DMS53 (cell line): ENCODE measurements around the gene CEP170.
"Not testable (repeated sequence)": the region's sequence is repeated elsewhere in the genome, so short reads cannot be mapped to it uniquely, and the experiment has no call there.

Experiments used
- DNase-seq: peaks from one replicate; lab custom pipeline; 2025; lab: John Stamatoyannopoulos, UW

The CEP170 gene

DNA sequence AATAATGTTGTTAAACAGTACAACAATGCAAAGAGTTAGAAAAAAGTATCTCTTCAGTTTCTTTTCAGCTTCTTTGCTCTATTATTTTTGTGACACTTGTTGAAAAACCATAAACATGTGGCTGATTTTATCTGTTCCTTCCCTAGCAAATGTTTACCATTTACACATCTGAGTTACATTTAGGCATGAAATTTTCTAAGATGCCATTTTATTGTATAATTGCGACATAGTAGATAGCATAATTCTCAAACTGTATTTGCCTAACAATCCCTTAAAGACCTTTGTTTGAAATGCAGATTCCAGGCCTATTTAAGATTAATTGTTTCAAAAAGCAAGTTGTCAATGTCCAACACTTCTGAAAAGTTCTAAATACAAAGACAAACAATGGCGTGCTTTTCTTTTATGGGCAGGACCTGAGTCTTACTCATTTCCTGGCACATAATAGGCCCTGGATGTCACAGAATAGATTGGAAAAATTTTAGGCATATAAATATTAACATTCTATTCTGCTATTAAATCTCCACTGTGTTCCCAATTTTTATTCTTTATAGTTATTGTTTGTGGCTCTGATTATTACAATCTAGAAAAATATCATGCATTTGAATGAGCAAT is 81.2 kb downstream of the CEP170 start:
- not testable (repeated sequence) for DNase-seq

DNA sequence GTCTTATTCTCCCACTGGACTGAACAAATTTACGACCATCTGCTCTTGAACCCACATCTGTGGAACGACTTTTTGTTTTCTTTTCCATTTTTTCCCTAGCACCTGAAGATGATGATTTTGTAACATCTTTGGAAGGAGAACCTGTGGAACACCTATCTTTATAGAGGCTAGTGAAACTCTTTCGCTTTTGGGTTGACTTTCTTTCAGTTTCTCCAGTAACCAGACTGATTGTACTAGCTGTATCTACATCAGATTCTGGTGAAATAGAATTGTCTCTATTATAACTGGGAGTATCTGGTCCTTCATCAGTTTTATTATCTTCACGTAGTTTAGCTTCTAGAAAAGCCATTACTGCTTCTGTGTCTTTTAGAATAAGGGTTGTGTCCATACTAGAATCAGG is 90.2 kb downstream of the CEP170 start:
- not testable (repeated sequence) for DNase-seq

DNA sequence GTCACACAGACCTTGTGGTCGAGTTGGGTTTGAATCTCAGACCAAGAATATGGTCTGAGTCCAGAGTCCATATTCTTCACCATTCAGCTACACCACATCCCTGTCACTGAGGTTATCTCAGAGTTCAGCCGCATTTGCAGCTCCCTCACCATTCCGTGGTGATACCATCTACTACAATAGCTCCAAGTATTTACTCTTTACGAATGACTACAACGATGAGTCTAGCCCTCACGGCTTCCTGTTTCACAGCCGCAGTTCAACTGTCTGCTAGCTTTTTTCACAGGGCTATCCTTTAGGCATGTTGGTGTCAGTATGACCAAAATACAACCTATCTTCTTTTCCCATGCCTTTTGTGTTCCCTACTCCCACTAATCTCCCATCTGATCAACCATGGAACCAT is 104.2 kb downstream of the CEP170 start:
- not testable (repeated sequence) for DNase-seq

DNA sequence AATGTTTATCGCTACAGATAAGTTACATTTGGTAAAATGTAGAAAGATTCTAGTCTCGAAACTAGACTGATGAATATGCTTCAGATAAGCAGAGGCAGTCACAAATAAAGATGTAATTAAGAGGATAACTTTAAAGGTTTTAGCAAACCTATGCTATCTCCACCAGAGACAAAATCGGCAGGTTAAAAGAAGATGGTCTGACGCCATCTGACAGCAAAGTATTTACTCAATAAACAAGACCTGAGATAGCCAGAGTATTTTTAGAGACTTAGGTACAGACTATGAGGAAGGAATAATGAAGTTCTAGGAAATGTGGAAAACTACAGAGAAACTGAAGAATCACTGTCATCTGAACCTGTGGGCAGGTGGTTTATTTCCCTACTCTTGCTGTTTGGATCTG is 106.0 kb downstream of the CEP170 start:
- DNase-seq, result not testable (repeated sequence)

DNA sequence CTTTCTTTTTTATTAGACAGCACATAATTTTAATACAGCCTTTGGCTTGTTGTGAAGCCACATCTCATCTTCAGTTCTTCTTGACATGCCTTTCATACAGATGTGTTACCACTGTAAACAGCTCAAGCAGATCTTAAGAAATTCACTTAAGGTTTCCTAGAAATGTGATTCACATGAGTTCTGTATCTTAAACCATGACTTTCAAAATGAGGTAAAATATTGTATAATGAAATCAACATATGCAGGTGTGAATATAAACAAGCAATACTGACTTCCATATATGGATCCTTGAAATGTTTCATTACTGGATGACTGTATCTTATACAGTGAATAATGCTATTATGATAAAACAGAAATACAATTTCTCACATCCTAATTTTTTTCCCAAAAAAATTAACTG is 107.7 kb downstream of the CEP170 start:
- DNase-seq, result not testable (repeated sequence)

DNA sequence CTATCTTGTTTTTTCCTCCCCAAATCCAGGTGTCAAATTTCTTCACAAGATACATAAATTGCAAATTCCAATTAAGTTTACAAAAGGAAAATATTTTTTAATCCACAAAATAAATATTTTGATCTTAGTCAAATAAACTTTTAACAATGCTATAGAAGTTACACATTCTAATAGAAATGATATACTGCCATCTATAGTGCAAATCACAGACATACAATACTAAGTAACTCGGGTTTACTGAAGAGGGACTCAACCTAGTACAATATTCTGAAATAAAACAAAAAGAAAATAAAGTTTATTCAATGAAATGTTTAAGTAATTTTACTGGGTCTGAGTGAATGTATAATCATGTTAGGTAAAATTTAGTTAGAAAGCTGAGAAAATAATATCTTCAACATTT is 114.6 kb downstream of the CEP170 start:
- peak; percentile 4 for DNase-seq

DNA sequence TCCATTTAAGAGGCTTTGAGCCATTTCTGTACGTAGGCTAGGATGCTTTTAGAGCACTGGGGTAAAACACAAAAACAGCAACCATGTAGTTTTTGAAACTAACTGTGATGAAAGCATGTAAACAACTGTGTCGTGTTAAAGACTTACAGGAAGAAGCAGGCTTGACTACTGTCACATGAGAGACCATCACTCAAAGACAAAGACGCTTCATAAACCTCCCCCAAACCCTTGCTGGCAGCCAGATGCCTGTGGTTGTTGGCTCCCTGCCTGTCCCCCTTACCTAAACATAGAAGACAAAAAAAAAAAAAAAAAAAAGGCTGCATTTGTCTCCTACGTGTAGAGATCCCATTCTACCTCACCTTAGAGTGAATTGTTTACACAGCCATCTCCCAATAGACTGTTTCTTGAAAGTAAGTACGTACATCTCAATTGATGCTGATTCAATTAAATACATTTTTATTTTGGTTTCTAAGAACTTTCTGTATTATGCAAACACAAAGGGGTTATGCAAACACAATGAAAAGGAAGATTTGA is 132.1 kb downstream of the CEP170 start:
- DNase-seq, result not testable (repeated sequence)

DNA sequence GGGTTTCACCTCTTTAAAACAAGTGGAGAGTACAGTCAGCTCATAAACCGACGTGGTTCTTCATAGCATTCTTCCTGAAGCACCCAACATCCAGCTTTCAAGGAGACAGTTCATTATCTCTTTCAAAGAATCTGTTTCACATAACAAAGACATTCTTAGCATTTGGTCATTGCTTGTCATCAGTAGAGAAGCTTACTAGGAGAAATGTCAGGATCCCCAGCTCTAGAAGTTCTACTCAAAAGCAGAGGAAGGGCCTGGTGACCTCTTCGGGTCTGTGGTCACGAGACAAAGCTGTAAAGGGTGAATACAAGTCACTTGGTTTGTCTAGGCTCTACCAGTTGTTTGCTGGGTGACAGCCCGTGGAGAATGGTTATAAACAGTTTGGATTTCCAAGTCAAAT is 133.1 kb downstream of the CEP170 start:
- not testable (repeated sequence) for DNase-seq

DNA sequence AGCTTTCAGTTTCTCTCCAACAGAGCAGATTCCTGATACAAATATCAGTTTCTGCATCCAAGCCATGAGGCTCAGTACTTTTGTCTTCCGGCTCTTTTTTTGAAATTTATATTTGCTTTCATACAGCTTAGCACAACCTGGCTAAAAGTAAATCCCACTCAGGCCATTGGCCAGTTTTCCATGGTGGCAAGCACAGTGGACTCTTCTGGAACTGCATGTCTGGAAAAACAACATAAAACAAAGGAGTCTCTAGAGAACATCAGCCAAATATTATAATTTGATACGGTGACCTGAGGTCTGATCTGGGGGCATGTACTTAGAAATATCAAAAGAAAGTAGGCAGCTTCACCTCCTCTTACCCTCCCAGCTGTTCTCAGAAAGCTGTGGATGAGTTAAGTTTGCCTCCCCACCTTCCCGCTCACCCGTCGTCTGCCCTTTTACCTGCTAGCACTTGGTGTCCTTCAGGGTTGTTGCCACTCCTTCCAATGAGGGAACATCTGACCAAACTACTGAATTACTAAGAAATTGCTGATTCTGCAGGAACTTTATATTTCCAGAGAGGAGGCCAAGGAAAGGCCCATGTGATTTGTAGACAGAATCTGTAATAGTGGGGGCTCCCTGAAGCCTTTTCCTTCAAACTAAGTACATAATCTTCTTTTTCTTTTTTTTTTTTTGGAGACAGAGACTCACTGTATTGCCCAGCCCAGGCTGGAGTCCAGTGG is 136.3 kb downstream of the CEP170 start:
- not testable (repeated sequence) for DNase-seq

DNA sequence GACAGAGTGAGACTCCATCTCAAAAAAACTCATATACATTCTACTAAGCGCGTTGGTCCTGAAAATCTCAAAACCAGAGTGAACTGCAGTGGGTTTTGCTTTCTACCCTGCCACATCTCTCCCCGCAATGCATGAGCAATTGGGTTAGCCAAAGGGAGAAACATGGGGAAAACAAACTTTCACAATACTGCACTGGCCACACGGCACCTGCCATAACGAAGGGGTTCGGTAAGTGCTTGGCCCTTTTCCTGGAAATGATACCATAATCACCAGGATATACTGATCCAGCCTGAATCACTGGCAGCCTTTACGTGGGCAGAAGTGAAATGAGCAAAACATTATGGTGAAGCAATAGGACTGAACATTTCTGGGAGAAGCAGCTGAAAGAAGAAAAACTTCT is 138.9 kb downstream of the CEP170 start:
- not testable (repeated sequence) for DNase-seq

DNA sequence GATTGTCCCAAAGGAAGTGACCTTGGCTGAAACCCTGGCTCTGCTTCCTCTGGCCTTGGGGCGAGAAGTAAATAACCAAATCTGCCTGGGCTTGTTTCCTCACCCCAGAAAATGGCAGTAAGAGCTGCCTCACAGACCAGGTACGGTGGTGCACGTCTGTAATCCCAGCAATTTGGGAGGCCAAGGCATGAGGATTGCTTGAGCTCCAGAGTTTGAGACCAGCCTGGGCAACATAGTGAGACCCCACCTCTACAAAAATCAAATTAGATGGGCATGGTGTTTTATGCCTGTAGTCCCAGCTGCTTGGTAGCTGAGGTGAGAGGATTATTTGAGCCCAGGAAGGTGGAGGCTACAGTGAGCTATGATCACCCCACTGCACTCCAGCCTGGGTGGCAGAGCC is 140.3 kb downstream of the CEP170 start:
- DNase-seq, result not testable (repeated sequence)

DNA sequence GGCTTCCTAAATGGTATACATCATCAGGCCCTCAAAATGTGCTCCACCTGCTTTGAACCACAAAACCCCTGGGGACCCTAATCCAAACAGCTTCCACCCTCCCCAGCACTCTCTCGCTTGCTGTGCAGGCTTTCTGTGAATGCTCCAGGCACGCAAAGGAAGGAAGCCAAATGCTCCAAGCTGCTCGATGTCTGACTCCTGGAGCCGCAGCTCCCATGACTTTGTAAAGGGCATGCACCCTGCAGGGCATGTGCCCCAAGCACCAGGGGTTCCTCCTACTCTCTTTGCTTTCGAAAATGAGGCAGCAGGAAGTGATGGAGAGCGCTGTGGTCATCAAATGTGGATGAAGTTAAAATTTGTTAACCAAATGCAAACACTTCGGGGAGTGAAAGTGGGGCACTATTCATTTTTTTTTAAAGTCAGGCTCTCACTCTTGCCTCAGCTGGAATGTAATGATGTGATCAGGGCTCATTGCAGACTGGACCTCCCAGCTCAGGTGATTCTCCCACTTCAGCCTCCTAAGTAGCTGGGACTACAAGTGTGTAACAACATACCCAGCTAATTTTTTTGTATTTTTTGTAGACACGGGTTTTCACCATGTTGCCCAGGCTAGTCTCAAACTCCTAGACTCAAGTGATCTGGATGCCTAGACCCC is 140.9 kb downstream of the CEP170 start:
- not testable (repeated sequence) for DNase-seq

DNA sequence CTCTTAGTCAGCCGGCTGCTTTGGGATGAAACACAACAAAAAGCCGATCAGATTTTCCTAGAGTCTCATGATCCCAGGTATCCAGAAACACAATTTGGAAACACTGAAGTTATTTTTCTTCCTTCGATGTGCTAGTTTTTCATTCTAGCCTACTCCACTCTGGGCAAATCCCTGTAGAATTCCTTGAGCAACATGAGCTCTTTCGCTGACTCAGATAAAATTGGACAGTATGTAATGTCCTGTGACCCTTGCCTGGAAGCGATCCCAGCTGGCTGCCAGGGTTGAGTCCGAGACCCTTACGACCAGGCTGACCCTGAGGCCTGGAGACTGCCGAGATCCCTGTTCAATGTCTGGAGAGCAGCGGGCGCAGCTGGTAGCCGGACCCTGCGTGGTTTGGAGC is 147.9 kb downstream of the CEP170 start:
- not testable (repeated sequence) for DNase-seq

DNA sequence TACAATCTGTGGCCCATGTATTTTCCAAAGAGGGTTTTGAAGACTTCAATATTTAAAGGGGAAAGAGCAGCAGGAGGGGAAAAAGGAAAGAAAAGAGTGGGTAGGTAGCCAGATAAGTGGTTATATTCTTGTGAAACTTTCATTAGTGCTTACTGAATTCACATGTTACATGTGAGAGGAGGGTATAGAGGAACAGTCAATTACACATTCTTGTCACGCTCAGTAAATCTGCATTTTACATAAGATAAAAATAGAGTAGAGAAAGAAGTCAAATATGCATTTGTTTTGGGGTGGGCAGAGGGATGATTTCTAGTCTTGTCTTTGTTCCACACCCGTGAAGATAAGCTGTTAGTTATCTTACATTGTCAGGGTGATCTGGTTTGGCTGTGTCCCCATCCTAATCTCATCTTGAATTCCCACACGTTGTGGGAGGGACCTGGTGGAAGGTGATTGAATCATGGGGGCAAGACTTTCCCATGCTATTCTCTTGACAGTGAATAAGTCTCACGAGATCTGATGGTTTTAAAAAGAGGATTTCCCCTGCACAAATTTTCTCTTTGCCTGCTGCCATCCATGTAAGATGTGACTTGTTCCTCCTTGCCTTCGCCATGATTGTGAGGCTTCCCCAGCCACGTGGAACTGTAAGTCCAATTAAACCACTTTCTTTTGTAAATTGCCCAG is 149.3 kb downstream of the CEP170 start:
- DNase-seq, result not testable (repeated sequence)

DNA sequence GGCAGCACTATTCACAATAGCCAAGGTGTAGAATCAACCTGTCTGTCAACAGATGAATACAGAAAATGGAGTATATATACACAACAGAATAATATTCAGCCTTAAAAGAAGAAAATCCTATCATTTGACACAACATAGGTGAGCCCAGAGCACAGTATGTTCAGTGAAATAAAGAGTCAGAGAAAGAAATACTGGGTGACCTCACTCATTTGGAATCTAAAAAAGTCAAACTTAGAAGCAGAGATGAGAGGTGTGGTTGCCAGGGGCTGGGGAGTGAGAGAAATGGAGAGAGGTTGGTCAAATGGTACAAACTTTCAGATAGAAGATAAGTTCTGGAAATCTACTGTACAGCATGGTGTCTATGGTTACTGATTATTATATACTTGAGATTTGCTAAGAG is 150.0 kb downstream of the CEP170 start:
- DNase-seq, result not testable (repeated sequence)

DNA sequence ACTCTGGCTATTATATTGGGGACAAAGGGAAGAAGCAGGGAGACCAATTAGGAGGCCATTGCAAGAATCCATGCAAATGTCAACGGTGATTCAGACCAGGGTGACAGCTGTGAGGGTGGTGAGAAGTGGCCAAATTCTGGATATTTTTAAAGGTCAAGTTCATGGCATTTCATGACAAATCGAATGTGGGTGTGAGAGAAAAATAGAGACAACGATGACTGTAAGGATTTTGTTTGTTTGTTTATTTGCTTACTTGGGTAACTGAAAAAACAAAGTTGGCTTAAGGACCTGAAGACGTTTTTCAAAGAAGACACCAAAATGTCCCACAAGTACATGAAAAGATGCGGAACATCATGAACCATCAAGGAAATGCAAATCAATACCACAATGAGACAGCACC is 150.6 kb downstream of the CEP170 start:
- not testable (repeated sequence) for DNase-seq

DNA sequence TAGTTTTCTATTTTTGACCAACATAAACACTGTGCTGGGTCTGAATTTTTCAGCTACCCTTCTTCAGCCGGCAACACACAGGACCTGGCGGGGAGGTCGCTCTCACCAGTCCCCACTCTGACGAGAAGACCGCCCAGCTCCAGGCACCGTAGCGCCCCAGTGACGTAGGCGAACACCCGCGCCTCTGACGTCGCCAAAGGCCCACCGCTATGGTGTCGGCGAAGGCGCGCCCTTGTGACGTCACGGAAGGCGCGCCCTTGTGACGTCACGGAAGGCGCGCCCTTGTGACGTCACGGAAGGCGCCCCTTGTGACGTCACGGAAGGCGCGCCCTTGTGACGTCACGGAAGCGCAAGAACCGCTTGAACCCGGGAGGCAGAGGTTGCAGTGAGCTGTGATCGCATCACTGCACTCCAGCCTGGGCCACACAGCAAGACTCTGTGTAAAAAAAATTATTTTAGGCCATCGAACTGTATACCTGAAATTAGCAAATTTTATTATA is 153.5 kb downstream of the CEP170 start:
- not testable (repeated sequence) for DNase-seq

DNA sequence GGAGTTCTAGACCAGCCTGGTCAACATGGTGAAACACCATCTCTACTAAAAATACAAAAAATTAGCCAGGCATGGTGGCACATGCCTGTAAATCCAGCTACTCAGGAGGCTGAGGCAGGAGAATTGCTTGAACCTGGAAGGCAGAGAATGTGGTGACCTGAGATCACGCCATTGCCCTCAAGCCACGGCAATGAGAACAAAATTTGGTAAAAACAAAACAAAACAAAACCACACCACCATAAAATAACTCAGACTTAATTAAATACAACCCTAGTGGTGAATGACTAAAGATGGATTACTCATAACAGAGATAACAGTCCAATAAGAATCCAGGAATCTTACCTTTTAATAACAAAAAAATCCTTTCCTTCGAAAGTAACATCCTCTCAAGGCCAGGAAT is 167.7 kb downstream of the CEP170 start:
- DNase-seq, result not testable (repeated sequence)
